Endothelial cell of umbilical vein (primary cell): Measurements from ENCODE around the gene CTNNA2. TPM values are rescaled to one million over a fixed set of nuclear protein-coding genes. Genes with fewer than 3 reads are reported as not detected.

ENCODE experiments used
- BruUV-seq: library from RNA; stranded (reverse); fragments of 400-500 nt; replicated peaks from 2 replicates; lab custom pipeline; 2021; lab: Mats Ljungman, UMichigan
- CTCF ChIA-PET: fragments of 300-600, 350-600 bp; sonication (Branson Sonifier 250); formaldehyde crosslinking; loops from one replicate; lab custom pipeline; 2021; ENCODE audit warnings: antibody characterized with exemption, inconsistent platforms; lab: Charles Lee
- POLR2A ChIA-PET: fragments of 300-600, 350-600 bp; sonication (Branson Sonifier 250); formaldehyde crosslinking; loops from one replicate; lab custom pipeline; 2021; ENCODE audit warnings: antibody characterized with exemption, inconsistent platforms; lab: Charles Lee
- DNase-seq: peaks from one replicate; pipeline ENCODE4 v3.0.0-alpha.2; 2011; ENCODE audit warnings: low read depth, low spot score
- FAIRE-seq: peaks from 2 replicates; lab custom pipeline; 2011; peaks lifted over from hg19 to GRCh38; lab: Jason Lieb, UNC
- H2AFZ ChIP-seq: 2 replicates; pipeline ENCODE4 v1.6.0; 2012; ENCODE audit warnings: low read depth, low read length, control low read depth, inconsistent platforms
- H3K27ac ChIP-seq: 2 replicates; pipeline ENCODE4 v1.5.1; 2011; ENCODE audit warnings: low read depth, mild to moderate bottlenecking, control low read depth, low read length, moderate library complexity; ENCODE audit not compliant: insufficient read depth
- H3K27me3 ChIP-seq, 2 experiments: 2 replicates each; pipeline versions ENCODE4 v1.6.0 to v1.6.1; 2011; ENCODE audit warnings: low read length in 2 of 2, mixed read lengths in 1 of 2; ENCODE audit not compliant: control insufficient read depth in 2 of 2, insufficient read depth in 2 of 2
- H3K36me3 ChIP-seq, 2 experiments: 2 replicates in 1 of 2; 3 replicates in 1 of 2; pipeline ENCODE4 v1.5.1; 2011; ENCODE audit warnings: low read length in 2 of 2, mild to moderate bottlenecking in 1 of 2, moderate library complexity in 1 of 2; ENCODE audit not compliant: control insufficient read depth in 2 of 2, insufficient read depth in 2 of 2; ENCODE audit errors: extremely low read depth in 1 of 2
- H3K4me1 ChIP-seq: 3 replicates; pipeline ENCODE4 v1.5.1; 2011; ENCODE audit warnings: mild to moderate bottlenecking, low read length; ENCODE audit not compliant: control insufficient read depth, insufficient read depth; ENCODE audit errors: extremely low read depth
- H3K4me2 ChIP-seq: 2 replicates; pipeline ENCODE4 v1.6.1; 2011; ENCODE audit warnings: low read length, control low read depth, mixed read lengths; ENCODE audit not compliant: insufficient read depth
- H3K4me3 ChIP-seq, 3 experiments: fragments of 200-600 bp in 1 of 3; sonication (generic), shearing (Covaris generic) in 1 of 3; replicated peaks in 1 of 3; 2 replicates each; pipeline ENCODE4 v1.5.1; 2011 to 2016; ENCODE audit warnings: control low read depth in 3 of 3, low read length in 3 of 3, mild to moderate bottlenecking in 2 of 3, inconsistent platforms in 1 of 3, low read depth in 1 of 3, moderate library complexity in 1 of 3; ENCODE audit not compliant: insufficient read depth in 1 of 3
- H3K79me2 ChIP-seq: 2 replicates; pipeline ENCODE4 v1.6.0; 2012; ENCODE audit warnings: low read length, inconsistent platforms; ENCODE audit not compliant: control insufficient read depth, insufficient read depth
- H3K9ac ChIP-seq: replicated peaks from 2 replicates; pipeline ENCODE3; 2011; ENCODE audit warnings: low read length, control low read depth; ENCODE audit not compliant: insufficient read depth; ENCODE audit errors: extremely low read depth
- H3K9me1 ChIP-seq: replicated peaks from 3 replicates; pipeline ENCODE4 v1.6.0; 2011; ENCODE audit warnings: mild to moderate bottlenecking, low read length; ENCODE audit not compliant: control insufficient read depth, insufficient read depth; ENCODE audit errors: extremely low read depth
- H3K9me3 ChIP-seq: replicated peaks from 2 replicates; pipeline ENCODE4 v1.5.1; 2012; ENCODE audit warnings: low read length, inconsistent platforms; ENCODE audit not compliant: control insufficient read depth, insufficient read depth
- H4K20me1 ChIP-seq: replicated peaks from 2 replicates; pipeline ENCODE3; 2011; ENCODE audit warnings: mild to moderate bottlenecking, low read length; ENCODE audit not compliant: control insufficient read depth, insufficient read depth; ENCODE audit errors: extremely low read depth
- CTCF ChIP-seq, 2 donors: IDR thresholded peaks; 1 replicate in 1 of 2; 2 replicates in 1 of 2; pipeline ENCODE4 v1.5.1; 2011; ENCODE audit warnings: low read length in 2 of 2, mild to moderate bottlenecking in 2 of 2, moderate library complexity in 2 of 2, control low read depth in 1 of 2, inconsistent platforms in 1 of 2, low read depth in 1 of 2; ENCODE audit not compliant: insufficient read depth in 1 of 2; ENCODE audit errors: extremely low read depth in 1 of 2
- EZH2 ChIP-seq: IDR thresholded peaks from 2 replicates; pipeline ENCODE4 v1.6.1; 2012; ENCODE audit warnings: borderline replicate concordance, low read depth, mild to moderate bottlenecking, moderate library complexity, low read length, inconsistent platforms; ENCODE audit not compliant: severe bottlenecking
- FOS ChIP-seq: IDR thresholded peaks from 2 replicates; pipeline ENCODE4 v1.6.1; 2011; ENCODE audit warnings: mild to moderate bottlenecking, low read length, moderate library complexity, borderline replicate concordance; ENCODE audit not compliant: insufficient read depth
- GATA2 ChIP-seq: IDR thresholded peaks from 2 replicates; pipeline ENCODE4 v1.7.0; 2011; ENCODE audit warnings: low read depth, mild to moderate bottlenecking, moderate library complexity, mixed read lengths, low read length; ENCODE audit not compliant: insufficient read length, insufficient read depth
- JUN ChIP-seq: IDR thresholded peaks from 2 replicates; pipeline ENCODE4 v1.6.1; 2011; ENCODE audit warnings: borderline replicate concordance, low read depth; ENCODE audit not compliant: insufficient read length, insufficient read depth
- MYC ChIP-seq: IDR thresholded peaks from one replicate; pipeline ENCODE4 v1.6.1; 2011; ENCODE audit warnings: mild to moderate bottlenecking, low read depth, low read length
- POLR2A ChIP-seq: IDR thresholded peaks from 2 replicates; pipeline ENCODE4 v1.6.1; 2012; ENCODE audit warnings: low read depth, mild to moderate bottlenecking, control low read depth, low read length
- POLR2AphosphoS5 ChIP-seq: IDR thresholded peaks from 2 replicates; pipeline ENCODE4 v1.6.1; 2012; ENCODE audit warnings: low read depth, mild to moderate bottlenecking, control low read depth, low read length, moderate library complexity; ENCODE audit not compliant: insufficient read depth
- dilution Hi-C: fragments of 300-500 bp; cut with MboI; formaldehyde crosslinking; loops from one replicate; pipeline ENCODE4 v1.15.0; 2019; ENCODE audit warnings: low sequenced_read_pairs; ENCODE audit not compliant: extremely low pct_ligation_motif_present
- intact Hi-C: fragments of 100-400 bp; cut with micrococcal nuclease; formaldehyde crosslinking; loops from one replicate; pipeline ENCODE4 v1.10.0; 2022
- polyA plus RNA-seq, 4 experiments: library from polyadenylated mRNA; depleted of rRNA in 3 of 4; stranded (reverse) in 3 of 4; unstranded in 1 of 4; fragments of >200 nt; gene quantifications; 2 replicates each; pipeline versions ENCODE4 v1.2.1 to v1.2.3, GENCODE V29; 2011 to 2012; ENCODE audit warnings: missing spikeins in 1 of 4
- total RNA-seq: library from RNA; stranded (reverse); gene quantifications from 2 replicates; pipeline ENCODE4 v1.2.3, GENCODE V29; 2021
- TF ChIP-seq, protein P1 (sequence below): IDR thresholded peaks from 2 replicates; pipeline ENCODE4 v1.6.1; 2011; ENCODE audit not compliant: insufficient read depth, insufficient read length

CTNNA2 gene
- total and polyA plus RNA-seq, 2 donors (not counting 3 experiments of a cell fraction or from before 2014, with no cell fraction given): not detected

GRCh38 chr2:80302001-80302313 is 789.1 kb downstream of the CTNNA2 start:
- ChIA-PET POLR2A (no interaction called here), CTCF (no interaction called here)
- Histone ChIP-seq H3K36me3 (no peaks in the 10 kb centered on the region), H3K9ac (no peak overlapping the region), H3K9me3 (peaks cover 3% of the 10 kb centered on the region), H4K20me1 (no peaks in the 10 kb centered on the region), H3K4me1 (no peaks in the 10 kb centered on the region), H3K9me1 (no peaks in the 10 kb centered on the region), H3K27ac (no peak overlapping the region), H3K4me2 (no peak overlapping the region), H3K79me2 (no peaks in the 10 kb centered on the region), H3K27me3 (peaks cover 0 to 13% of the 10 kb centered on the region in 2 experiments), H2AFZ (no peak overlapping the region), H3K4me3 (no peak overlapping the region)
- BruUV-seq: no TSS peak
- intact Hi-C loops: no loop called here
- DNase-seq (no peak), FAIRE-seq (no peak)
- TF ChIP-seq JUN (no peak), MYC (no peak), POLR2A (no peak), GATA2 (no peak), CTCF (IDR thresholded peaks at IDR 0.05; ENCODE audit: extremely low read depth in 1 of 2, insufficient read depth in 1 of 2, low read depth in 1 of 2, low read length in 2 of 2) (no peak), POLR2AphosphoS5 (no peak), EZH2 (no peak), FOS (no peak)
- TF ChIP-seq, protein P1, sequence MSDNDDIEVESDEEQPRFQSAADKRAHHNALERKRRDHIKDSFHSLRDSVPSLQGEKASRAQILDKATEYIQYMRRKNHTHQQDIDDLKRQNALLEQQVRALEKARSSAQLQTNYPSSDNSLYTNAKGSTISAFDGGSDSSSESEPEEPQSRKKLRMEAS: no peak
- dilution Hi-C loops: no loop called here
